ENCODE measurements around the gene ZFP2.

DNA sequence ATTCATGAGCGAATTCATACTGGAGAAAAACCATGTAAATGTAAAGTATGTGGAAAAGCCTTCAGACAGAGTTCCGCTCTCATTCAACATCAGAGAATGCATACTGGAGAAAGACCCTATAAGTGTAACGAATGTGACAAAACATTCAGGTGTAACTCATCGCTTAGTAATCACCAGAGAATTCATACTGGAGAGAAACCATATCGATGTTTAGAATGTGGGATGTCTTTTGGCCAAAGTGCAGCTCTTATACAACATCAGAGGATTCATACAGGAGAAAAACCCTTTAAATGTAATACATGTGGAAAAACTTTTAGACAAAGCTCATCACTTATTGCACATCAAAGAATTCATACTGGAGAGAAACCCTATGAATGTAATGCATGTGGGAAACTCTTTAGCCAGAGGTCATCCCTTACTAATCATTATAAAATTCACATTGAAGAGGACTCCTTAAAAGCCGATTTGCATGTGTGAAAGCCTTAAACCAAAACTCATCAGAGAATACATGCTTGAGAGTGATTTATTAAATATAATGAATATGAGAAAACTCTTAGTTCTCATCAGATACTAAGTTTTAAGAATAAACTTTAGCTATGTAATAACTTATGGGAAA is 11.8 kb upstream of the ZFP2 start:
- TF ChIP-seq, protein P1, sequence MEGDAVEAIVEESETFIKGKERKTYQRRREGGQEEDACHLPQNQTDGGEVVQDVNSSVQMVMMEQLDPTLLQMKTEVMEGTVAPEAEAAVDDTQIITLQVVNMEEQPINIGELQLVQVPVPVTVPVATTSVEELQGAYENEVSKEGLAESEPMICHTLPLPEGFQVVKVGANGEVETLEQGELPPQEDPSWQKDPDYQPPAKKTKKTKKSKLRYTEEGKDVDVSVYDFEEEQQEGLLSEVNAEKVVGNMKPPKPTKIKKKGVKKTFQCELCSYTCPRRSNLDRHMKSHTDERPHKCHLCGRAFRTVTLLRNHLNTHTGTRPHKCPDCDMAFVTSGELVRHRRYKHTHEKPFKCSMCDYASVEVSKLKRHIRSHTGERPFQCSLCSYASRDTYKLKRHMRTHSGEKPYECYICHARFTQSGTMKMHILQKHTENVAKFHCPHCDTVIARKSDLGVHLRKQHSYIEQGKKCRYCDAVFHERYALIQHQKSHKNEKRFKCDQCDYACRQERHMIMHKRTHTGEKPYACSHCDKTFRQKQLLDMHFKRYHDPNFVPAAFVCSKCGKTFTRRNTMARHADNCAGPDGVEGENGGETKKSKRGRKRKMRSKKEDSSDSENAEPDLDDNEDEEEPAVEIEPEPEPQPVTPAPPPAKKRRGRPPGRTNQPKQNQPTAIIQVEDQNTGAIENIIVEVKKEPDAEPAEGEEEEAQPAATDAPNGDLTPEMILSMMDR (IDR thresholded peaks at IDR 0.05): no peak
- no peak for TF ChIP-seq POLR2A (IDR thresholded peaks at IDR 0.05)
